ENCODE data around the gene CHN2.

Gene CHN2

DNA sequence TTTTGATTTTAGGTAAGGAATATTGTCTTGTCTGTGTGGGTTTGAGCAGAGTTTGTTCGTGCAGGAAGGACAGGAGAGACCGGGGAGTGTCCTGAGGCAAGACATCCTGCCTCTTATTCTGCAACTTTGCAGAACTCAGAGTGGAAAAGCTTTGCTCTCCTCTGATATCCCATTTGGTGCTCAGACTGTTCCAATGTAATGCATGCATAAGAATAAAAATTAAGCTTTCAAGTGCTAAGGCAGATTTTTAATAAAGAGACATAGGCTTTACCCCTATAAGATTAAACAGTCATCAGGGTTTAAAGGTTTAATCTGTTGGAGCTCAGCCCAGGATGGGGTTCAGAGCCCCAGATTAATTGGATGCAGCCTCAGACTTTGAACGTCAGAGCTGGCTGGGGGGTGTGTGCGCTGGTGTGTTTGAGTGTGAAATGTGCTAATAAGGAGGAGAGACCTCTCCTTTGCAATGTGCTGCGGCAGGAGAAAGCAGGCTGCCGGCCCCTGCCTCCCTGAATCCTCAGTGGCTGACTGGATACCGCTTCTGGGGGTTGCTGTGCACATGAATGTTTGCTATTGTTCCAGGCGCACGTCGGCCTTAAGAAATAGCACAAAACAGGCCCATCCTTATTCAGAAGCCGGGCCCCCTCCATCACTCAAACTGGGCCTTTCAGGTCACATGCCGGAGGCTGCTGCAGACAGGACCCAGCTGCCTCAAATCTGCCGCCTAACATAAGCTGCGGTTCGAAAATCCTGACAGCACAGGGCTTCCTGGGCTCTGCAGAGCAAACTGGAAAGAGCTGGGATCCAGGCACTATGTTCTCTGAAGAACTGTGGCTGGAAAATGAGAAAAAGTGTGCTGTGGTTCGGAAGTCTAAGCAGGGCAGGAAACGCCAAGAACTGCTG lies 285.0 kb downstream of the CHN2 start:
- DNase-seq = no peak

DNA sequence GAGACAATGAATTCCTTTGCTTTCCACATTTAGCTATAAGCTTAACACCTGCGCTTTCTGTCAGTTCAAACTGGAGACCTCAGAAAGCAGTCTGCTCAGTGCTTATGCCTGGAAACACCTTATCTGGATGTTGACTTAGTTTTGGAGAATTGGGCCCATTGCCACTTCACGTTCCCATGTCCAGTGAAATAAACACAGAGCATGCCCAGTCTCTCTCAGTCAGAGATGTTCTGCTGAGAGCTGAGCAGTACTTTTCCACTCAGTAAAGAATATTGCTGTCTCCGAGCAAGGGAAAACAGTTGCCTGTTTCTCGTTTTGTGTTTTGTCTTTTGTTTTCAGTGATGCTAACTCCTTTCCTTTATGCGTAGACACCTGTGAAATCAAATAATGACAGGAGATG lies 285.9 kb downstream of the CHN2 start:
- no peak for DNase-seq

DNA sequence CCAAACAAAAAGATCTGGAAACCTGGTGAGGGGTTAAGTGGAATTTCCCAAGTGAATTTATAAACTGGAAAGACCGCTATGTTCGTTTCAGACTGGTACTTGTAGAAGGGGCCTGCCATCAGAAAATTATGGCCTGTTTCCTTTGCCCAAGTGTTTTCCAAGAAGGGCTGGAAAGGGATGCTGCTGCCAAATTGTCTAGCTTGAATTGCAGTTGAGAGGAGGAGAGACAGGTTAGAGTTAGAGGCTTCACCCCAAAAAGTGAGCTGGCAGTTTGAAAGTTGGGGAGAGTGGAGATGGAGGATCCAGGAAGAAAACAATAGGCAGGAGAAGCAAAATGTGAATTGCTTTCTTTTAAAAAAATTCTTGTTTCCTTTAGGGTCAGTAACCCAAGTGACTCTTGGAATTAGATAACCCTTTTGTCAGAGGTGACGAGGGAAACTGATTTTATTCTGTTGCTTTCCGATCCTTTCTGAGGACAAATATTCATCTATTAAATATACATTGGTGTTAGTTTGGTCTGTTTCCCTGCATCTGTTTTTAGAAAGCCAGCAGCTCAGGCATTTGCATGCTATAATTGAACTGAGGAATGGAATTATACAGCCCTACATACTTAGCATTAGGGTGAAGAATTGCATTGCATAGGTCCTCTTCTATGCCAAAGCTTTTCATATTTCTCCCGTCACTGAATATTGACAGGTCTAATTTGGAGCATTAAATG lies 286.5 kb downstream of the CHN2 start:
- no peak for DNase-seq

DNA sequence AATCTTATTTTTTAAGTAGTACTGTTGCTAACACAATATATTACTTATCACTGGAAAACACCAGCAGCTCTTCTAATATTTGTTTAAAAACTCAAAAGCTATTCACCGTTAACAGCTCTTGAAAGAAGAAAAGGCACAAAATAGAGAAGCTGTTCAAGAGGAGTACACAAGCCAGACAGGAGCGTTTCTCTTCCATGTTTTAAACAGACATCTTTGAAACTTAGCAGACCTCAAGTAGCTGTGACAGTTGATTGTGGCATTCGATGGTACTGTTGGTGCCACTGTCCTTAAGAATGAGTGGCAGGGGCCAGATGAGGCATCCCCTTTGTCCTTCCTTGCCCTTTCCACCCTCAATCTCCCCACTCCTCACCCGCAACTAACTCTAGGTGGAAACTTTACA lies 287.5 kb downstream of the CHN2 start:
- DNase-seq = no peak

DNA sequence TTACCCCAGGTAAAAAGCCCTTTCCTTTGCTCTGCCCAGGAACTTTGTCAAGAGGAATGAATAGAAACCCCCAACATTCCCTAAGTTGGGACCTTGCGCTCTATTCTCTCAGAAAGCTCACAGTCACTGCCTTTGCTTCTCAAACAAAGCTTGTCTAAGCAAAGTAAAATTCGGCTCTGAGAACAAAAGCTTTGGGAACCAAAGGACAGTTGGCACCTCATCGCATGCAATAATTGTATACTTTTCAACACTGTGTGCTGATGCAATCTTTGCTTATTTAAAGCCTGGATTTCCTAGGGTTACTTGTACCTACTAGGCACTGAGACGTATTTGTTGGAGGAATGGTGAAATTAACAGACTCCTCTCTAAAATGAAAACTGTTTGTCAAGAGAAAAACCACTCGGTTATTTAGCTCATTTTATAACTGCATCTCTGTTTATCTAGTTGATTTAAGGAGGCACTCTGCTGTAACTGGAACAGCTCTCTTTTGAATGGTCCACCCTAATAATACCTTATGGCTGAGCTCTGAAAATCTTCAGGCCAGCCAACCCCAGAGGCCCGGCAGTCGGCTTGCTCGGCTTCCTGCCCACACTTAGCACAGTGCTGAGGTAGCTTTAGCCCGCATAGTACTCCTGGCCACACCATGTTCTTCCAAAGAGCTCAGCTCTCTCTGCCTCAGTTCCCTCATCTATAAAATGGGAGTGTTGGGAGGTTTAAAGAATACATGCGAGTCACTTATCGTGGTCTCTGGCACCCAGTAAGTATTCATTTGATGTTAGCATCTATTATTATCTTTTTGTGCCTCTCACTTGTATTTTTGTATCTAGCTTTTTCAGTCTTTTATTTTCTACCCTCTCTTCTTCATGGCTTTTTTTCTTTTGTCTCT lies 288.9 kb downstream of the CHN2 start:
- no peak for DNase-seq

DNA sequence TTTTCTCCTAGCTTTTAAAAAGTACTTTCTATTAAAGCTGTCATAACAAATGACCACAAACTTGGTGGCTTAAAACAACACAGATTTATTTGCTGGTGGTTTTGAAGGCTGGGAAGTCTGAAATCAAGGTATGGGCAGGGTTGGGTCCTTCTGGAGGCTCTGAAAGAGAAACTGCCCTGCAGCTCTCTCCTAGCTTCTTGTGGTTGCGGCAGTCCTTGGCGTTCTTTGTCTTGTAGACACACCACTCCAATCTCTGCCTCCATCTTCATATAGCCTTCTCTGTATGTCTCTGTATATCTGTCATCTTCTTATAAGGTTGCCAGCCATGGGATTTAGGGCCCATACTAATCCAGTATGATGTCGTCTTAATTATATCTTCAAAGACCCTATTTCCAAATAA lies 289.7 kb downstream of the CHN2 start:
- no peak for DNase-seq

DNA sequence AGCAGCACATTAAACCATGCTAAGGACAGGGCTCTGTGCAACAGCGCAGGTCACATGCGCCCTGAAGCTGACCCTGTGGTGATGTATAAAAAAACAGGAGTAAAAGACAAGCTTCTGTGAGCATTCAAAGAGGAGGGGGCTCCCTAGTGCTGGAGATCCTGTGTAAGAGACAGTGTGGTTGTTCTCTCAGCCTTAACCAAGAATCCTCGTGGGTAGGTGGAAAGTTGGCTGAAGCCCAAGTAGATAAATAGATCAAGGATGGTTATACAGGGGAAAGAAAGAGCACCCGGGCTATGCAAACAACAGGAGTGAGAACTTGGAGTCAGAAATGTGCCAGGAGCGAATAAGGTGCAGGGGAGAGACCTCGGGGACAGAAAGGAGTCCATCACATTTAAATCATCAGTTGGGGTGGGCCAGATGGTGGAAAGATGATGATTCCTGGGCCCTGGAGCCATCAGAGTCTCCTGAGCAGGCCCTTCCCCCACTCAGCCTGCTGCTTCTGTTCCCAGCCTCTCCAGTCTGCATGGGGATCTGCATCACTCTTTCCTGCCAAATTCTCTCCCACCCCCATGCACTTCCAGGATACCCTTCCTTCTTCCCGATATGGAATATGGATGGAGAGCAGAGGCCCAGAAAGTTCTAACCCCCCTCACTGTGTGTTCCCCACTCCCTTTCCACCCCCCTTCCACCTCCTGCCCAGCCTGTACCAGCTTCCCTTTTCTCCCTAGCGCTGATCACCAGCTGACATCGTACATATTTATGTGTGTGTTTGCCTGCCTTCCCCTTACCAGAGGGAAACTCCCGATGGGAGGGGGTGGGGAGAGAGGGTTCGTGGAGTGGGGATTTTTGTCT lies 291.0 kb downstream of the CHN2 start:
- DNase-seq = no peak

DNA sequence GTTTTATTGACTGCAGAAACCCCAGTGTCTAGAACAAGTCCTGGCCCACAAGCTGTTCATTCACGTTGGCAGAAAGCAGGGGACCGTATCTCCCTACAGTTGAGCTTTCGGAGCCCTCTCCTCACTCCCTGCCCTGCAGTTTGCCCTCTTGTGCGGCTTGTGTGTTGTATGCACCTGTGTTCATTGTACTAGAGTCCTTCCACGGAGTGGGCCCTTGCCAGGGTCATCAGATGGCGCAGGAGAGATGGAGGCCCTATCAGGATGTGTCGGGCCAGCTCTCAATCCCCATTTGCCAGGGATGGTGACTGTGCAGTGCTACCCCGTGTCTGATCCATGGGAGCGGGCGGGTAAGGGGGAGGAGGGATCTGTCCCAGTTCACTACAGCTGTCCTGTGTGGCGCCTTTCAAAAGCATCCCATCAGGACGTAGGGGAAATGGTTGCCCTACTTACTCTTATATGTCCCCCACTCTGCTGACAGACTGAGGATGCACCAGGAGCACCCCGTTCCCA lies 291.7 kb downstream of the CHN2 start:
- DNase-seq = no peak

DNA sequence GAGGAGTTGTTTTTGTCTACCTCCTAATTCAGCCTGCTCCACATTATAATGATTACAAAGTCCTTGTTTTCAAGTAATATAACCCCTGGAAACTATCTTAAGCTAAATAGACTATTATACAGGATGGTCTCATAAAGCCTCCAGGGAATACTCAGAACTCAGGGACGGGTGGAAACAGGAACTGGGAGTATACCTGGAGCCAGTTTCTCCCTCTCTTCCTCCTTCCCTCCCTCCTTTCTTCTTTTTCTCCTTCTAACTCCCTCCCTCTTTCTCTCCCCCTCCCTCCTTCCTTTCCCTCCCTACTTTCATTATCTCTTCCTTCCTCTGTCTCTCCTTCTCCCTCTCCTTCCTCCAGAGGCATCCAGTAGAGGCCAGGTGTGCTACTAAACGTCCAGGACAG lies 292.8 kb downstream of the CHN2 start:
- DNase-seq = no peak

DNA sequence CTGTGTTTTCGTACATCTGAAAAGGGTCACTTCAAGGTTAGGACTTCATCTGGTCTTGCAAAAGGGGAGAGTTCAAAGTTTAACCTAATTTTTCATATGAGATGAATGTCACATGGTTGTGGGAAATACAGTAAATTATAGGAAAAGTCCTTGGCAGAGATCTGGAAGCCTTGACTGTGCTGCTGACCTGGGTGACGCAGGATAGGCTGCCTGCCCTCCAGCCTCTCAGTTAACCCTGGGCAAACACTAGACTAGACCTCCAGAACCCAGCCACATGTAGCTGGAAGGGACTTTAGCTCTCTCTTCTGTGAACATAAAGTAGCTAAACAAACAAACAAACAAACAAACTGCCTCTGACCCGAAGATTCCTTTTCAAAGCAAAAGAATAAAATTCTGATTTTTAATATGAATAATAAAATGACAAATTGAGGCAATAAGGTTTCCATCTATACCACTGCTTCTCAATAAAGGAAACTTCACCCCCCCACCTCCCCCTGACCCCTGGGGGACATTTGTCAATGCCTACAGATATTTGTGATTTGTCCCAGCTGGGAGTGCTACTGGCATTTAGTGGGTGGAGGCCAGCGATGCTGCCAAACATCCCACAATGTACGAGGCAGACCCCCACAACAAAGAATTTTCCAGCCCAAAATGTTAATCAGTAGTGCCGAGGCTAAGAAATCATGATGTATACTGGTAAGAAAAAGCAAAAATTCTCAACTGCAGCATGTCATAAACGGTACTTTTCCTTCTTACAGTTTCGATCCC lies 293.8 kb downstream of the CHN2 start:
- DNase-seq = no peak

DNA sequence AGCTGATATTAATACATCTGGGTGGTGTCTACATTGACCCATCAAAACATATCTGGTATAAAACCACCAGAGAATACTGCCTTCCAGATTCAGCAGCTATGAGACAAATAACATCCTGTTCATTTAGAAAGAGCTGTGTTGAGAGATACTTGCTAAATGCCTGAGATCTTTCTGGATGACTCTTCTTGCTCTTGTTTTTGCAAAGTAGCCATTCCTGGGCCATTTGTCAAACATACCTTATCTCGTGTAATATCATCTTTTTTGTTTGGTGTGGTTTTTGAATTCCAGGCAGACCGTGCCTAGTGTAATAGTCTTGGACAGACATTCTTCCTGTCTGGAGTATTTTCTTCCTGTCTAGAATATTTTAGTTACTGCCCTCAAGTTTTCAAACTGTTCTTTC lies 294.4 kb downstream of the CHN2 start:
- DNase-seq = no peak

DNA sequence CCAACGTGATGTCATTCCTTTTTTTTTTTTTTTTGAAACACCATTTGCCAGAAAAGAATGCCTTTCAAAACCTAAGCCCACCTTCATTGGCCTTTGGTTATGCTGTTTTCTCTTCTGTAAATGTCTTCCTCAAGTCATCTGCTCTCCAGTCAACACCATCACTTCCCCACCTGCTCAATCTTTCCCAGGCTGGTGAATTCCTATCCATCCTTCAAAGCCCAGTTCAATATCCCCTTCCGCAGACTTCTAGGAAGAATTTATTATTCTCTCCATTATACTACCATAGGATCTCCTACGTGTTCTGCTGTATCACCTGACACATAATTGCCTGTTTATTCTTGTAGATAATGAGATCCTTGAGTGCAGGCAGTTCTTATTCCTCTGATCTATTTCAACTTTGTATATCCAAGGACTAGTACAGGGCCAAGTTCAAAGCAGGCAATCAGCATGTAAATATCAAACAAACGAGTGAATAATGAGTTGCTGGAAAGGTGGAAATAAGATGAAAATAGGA lies 295.6 kb downstream of the CHN2 start:
- DNase-seq = no peak

DNA sequence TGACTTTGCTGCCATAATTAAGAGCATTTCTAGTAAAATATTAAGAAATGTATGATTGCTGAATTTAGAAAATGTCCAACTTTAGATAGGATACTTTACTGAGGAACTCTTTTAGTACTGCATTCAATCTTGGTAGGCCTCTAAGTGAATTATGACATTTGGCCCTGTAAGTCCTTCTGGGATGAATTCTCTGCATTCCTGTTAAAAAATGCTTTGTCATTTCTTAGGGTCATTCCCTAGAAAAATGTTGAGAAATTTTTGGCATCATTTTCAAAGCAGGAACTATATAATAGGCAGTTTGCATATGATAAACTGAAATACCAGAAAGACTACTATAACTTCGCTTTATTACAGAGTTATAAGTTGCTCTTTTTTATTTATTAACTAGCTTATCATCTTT lies 299.8 kb downstream of the CHN2 start:
- DNase-seq = no peak

DNA sequence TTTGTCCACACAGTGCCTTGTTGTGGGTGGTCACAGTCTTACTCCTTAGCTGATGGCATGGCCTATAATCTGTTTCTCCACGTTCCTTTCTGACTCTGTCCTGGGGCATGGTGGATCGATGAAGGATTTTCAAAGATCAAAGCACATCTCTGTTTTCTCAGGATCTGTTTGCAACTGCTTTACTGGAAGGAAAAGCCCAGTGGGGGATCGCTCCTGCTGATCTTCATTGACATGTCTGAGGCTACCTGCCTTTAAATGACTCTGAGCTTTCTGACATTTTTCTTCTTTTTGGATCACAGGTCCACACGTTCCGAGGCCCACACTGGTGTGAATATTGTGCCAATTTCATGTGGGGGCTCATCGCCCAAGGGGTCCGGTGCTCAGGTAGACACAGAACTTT lies 301.1 kb downstream of the CHN2 start:
- DNase-seq = no peak

DNA sequence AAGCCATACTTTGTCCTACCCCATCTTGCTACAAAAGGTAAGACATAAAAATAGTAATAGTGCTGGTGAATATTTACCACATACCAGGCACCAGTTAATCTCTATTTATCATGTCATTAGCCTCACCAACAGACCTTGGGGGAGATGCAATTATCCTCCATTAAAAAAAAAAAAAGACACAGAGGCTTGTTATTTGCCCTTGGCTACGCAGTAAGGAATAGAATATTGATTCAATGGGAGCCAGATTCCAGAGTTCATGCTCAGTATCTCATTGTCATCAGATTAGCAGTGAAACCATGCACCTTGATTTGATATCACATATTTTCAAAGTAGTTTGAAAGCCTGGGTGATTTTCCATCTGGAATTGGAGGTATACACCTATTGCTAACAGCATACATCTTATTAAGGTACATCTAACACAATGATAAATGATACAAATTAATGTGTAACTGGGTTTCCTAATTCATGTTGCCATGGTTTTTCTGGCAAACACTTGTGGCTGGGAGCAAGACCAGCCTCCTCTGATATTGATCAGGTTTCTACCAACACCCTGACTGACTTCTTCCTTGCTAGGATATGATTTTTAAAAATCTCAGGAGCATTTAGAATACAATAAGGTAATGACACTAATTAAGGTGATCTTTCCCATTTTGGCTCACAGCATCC lies 301.9 kb downstream of the CHN2 start:
- DNase-seq = peak; percentile 39

DNA sequence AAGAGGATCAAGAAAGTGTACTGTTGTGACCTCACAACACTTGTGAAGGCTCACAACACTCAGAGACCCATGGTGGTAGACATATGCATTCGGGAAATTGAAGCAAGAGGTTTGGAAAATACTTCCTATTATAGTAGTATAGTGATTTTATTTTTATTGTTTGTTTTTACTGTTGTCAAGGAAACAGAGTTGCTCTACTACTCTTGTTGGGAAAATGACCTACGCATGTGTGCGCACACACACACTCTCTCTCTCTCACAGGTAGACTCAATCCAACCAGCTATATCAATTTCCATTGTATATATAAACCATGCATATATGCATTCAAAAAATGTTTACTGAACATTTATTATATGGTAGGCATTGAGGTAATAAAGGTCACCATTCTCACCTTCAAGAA lies 305.4 kb downstream of the CHN2 start:
- no peak for DNase-seq

DNA sequence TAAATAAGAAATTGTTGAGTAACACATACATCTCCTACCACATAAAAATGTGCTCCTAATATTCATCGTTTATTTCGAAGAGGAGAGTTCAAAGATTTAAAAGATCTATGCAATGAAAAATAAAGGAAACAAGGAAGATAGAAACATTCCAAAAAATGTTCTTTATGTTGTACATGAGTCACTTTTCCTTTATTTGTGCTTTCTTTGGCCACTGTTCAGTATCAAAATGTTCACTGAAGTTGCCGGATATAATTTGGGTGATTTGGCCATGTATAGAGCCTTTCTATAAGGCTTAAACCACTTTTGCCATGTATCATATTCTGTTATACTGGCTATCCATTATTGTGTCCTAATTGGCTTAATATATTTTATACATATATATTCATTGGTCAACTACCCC lies 306.1 kb downstream of the CHN2 start:
- no peak for DNase-seq

DNA sequence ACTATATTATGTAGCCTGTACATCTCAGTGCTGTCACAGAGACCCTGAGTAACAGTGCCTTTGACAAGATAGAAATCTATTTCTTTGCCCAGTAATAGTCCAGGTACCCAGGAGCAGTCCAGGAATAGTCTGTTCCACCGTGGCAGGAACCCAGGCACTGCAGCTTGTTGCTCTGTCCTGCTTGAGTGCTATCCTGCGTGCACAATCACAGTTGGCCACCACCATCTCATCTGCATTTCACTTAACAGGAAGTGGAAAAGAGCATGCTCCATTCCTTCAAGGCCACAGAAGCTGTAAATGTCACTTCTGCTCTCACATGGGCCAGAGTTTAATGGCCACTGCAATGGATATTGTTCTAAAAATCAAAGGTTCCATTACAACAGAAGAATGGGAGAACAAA lies 307.6 kb downstream of the CHN2 start:
- DNase-seq = no peak

DNA sequence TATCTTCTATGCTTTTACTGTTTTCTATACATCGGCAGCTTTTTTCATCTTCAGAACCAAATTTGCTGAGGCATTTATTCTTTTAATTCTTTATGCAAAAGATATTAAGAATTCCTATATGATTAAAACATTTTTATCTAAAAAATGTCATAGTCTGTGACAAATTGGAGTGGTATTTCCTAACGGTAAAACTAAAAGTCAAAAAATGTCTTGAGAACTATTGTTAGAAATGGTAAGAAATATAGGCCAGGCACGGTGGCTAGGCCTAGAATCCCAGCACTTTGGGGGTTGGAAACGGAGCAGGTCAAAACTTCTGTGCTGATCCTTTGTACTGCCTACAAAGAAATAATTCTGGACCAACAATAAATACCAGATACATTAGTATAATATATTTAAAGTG lies 311.4 kb downstream of the CHN2 start:
- no peak for DNase-seq

DNA sequence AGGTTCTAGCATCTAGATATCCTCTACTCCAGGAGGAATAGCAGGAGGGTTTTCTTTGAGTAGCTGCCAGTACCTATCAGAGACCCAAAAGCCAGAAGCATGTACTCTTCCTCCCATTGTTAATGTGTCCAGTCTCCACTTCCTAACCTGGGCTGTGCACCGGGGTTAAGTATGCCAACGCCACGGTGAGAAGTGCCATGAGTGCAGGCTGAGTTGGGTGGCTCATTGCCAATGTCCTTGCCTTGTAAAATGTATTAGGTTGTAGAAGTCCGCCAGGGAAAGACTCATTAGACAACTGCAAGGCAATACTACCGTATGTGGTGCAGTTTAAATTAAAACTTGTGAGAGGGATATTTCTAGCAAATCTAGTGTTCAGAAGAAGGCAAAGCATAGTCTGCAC lies 314.0 kb downstream of the CHN2 start:
- DNase-seq = no peak

DNA sequence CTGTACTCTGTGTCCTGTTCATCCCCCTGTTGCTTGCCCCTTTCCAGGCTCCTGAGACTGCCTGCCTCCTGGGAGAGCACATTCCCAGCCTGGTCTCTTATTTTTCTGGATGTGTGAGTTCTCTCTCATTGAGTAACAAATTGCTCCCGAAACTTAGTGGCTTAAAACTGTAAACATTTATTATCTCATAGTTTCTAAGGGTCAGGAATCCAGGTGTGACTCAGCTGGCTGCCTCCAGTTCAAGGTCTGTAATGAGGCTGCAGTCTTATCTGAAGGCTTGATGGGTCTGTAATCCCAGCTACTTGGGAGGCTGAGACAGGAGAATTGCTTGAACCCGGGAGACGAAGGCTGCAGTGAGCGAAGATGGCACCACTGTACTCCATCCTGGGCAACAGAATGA lies 315.5 kb downstream of the CHN2 start:
- DNase-seq = no peak

All from NCI-H1105 (cell line).